Peyer's patch (tissue), 4 donors: ENCODE measurements around the gene PRAMEF8. TPM values are rescaled to one million over a fixed set of nuclear protein-coding genes. Genes with fewer than 3 reads are reported as not detected.
"Not testable (repeated sequence)": the region's sequence is repeated elsewhere in the genome, so short reads cannot be mapped to it uniquely, and the experiment has no call there.

Experiments used
- DNase-seq, 3 donors: peaks; one replicate each; pipeline ENCODE4 v3.0.0-alpha.2; 2017 to 2019
- H3K27ac ChIP-seq, 4 donors: fragments of 200-600 bp; sonication (generic); one replicate each; pipeline ENCODE4 v1.5.1; 2016 to 2019
- H3K27me3 ChIP-seq, 2 donors: fragments of 200-600 bp; sonication (generic); one replicate each; pipeline ENCODE4 v1.5.1; 2019
- H3K36me3 ChIP-seq, 3 donors: fragments of 200-600 bp; sonication (generic); one replicate each; pipeline ENCODE4 v1.5.1; 2016 to 2019
- H3K4me1 ChIP-seq, 4 donors: fragments of 200-600 bp; sonication (generic); one replicate each; pipeline ENCODE4 v1.5.1; 2016 to 2019
- H3K4me3 ChIP-seq, 4 donors: fragments of 200-600 bp; sonication (generic); 1 replicate in 3 of 4; 2 replicates in 1 of 4; pipeline ENCODE4 v1.5.1; 2016 to 2019; ENCODE audit warnings: mild to moderate bottlenecking in 1 of 4
- H3K9me3 ChIP-seq, 4 donors: fragments of 200-600 bp; sonication (generic); one replicate each; pipeline ENCODE4 v1.5.1; 2016 to 2019; ENCODE audit warnings: mild to moderate bottlenecking in 1 of 4
- total RNA-seq, 4 donors: library from RNA; depleted of rRNA; stranded (reverse); fragments of >200 nt; gene quantifications; one replicate each; pipeline ENCODE4 v1.1.0, GENCODE V29; 2016

Gene PRAMEF8
- not detected for total RNA-seq

DNA sequence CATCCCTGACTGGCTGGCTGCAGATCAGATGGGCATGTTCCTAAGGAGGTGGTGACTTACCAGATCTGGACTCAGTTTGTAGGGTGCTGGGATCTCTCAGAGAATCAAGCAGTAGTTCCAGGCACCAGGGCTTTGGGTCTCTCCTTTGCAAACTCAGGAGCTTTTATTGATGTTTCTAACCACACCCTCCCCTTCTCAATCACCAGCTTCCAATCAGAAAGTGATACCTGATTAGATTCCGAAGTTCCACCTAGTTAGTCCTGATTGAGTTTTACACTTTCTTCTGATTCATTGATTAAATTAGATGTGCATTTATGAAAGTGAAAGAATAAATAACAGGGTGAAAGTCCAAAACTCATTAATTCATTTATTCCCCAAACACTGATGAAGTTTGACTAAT is at the start of gene PRAMEF8:
PRAMEF8 (minus strand) TSS at position 101 of the 400 bp plus-strand sequence. CDS start 1,046 bp downstream, outside the sequence.
- H3K27me3 ChIP-seq, H3K4me3 ChIP-seq, H3K4me1 ChIP-seq, H3K27ac ChIP-seq, H3K36me3 ChIP-seq, H3K9me3 ChIP-seq, DNase-seq: not testable (repeated sequence)

DNA sequence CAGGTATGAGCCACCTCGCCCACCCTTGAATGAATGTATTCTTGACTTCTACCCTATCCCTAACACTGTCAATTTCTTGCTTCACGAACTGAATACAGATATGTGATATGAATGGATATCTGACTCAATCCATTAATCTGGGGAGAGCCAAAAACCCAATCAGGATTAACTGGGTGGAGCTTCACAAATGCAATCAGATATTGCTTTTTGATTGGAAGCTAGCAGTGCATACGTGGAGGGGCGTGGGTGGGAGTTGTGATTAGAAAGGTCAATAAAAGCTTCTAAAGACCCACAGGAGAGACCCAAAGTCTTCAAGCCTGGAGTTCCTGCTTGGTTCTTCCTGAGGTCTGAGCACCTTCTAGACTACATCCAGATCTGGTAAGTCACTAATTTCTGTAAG is 30.3 kb upstream of the PRAMEF8 start, which contains the start of gene PRAMEF15:
PRAMEF15 (plus strand) TSS at position 301 of the 400 bp plus-strand sequence. CDS start 2,827 bp downstream, outside the sequence.
- H3K36me3 ChIP-seq, H3K27me3 ChIP-seq: not testable (repeated sequence)

DNA sequence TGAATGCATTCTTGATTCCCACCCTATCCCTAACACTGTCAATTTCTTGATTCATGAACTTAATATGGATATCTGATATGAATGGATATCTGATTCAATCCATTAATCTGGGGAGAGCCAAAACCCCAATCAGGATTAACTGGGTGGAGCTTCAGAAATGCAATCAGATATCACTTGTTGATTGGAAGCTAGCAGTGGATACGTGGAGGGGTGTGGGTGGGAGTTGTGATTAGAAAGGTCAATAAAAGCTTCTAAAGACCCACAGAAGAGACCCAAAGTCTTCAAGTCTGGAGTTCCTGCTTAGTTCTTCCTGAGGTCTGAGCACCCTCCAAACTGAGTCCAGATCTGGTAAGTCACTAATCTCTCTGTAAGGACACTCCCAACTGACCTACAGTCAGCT is 18.3 kb upstream of the PRAMEF8 start, which contains the start of gene PRAMEF33:
PRAMEF33 (plus strand) TSS at position 301 of the 400 bp plus-strand sequence. CDS start 2,416 bp downstream, outside the sequence.
- not testable (repeated sequence) for H3K27ac ChIP-seq, H3K4me3 ChIP-seq, H3K9me3 ChIP-seq, DNase-seq, H3K4me1 ChIP-seq, H3K27me3 ChIP-seq, H3K36me3 ChIP-seq

More for the DNA sequence above, 30.3 kb upstream of the PRAMEF8 start, which contains the start of gene PRAMEF15:
- not testable (repeated sequence) for H3K4me3 ChIP-seq, H3K27ac ChIP-seq, H3K4me1 ChIP-seq, H3K9me3 ChIP-seq, DNase-seq

DNA sequence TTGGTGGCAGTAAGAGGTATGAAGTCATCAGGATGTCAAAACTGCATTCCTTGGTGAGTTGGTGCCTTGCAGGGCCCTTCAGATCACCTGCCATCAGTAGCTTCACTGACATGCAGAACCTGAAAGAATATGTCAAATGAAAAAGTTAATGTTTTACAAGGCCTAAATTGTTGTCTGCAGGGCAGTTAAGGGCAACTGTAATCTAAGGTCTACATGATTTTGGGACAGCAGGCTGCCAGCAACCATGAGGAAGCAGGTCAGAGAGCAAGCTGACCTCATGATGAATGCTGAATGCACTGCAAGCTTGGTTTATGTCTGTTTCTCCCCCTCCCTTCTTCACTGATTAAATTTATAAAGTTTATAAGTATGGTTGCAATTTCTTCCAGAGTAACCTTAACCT is 17.3 kb upstream of the PRAMEF8 start:
- H3K4me1 ChIP-seq, H3K36me3 ChIP-seq, H3K4me3 ChIP-seq, H3K27ac ChIP-seq, H3K9me3 ChIP-seq, H3K27me3 ChIP-seq, DNase-seq: not testable (repeated sequence)

DNA sequence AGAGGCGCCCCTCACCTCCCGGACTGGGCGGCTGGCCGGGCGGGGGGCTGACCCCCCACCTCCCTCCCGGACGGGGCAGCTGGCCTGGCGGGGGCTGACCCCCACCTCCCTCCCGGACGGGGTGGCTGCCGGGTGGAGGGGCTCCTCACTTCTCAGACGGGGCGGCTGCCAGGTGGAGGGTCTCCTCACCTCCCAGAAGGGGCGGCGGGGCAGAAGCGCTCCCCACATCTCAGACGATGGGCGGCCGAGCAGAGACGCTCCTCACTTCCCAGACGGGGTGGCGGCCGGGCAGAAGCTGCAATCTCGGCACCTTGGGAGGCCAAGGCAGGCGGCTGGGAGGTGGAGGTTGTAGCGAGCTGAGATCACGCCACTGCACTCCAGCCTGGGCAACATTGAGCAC is 13.8 kb upstream of the PRAMEF8 start:
- not testable (repeated sequence) for H3K27me3 ChIP-seq, H3K36me3 ChIP-seq, H3K9me3 ChIP-seq, H3K4me1 ChIP-seq, H3K4me3 ChIP-seq, H3K27ac ChIP-seq, DNase-seq

DNA sequence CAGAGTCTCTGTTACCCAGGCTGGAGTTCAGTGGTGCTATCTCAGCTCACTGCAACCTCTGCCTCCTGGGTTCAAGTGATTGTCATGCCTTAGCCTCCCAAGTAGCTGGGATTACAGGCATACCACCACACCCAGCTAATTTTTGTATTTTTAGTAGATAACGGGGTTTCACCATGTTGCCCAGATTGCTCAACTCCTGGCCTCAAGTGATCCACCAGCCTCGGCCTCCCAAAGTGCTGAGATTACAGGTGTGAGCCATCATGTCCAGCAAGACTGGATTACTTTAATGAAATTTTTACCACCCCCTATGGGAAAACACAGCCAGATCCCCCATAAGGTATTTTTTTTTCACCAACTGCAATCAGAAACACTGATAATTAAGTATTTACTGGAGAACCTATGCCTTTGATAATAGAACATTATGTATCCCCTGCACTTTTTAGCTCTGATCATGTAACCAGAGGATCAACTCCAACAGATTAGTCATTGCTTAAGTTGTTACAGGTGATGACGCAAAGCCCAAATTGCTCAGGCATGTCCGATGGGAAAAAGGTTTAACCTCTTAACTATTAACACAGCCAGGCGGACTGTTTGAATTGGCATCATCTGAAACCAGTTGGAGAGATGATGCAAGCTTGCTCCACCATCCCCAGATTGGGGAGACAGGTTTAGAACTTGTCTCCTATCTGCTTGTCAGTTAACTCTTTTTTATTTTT is 12.4 kb upstream of the PRAMEF8 start:
- H3K27me3 ChIP-seq, H3K36me3 ChIP-seq, H3K4me3 ChIP-seq, H3K9me3 ChIP-seq, H3K4me1 ChIP-seq, H3K27ac ChIP-seq, DNase-seq: not testable (repeated sequence)

DNA sequence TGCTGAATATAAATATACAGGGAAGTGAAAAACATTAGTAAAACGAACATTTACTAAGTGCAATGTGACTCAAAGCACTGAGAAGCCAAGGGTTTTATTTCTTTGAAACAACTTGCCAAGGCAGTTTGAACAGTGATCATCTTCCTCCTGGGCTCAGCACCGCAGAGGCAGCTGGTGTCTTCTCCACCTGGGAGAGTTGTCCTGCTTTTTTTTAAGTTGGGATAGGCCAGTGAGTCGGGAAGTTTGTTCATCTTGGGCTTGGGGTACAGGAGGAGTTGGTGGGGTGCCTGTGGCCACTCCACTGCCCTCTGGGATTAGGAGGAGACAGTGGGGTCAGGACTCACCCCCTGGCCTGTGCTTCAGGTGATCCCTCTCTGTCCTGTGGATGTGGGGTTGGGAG is 4.1 kb upstream of the PRAMEF8 start:
- not testable (repeated sequence) for H3K9me3 ChIP-seq, DNase-seq, H3K36me3 ChIP-seq, H3K4me3 ChIP-seq, H3K27ac ChIP-seq, H3K4me1 ChIP-seq, H3K27me3 ChIP-seq

DNA sequence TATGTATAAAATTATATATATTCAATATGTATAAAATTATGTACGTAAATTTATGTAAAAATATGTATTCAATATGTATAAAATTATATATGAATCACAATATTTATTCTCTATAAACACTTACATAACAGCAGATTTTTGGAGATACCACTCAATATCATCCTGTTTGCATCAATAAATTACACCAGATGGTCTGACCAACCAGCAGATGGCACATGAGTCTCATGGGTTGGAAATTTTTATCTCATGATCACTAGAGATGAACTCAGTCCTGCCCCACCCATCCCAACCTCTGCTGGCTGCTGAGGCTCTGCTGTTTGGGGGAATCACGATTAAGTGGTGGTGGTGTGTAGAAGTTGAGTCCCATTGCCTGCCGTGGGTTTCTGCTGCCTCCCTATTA is 5.3 kb downstream of the PRAMEF8 start:
- DNase-seq, result not testable (repeated sequence)

DNA sequence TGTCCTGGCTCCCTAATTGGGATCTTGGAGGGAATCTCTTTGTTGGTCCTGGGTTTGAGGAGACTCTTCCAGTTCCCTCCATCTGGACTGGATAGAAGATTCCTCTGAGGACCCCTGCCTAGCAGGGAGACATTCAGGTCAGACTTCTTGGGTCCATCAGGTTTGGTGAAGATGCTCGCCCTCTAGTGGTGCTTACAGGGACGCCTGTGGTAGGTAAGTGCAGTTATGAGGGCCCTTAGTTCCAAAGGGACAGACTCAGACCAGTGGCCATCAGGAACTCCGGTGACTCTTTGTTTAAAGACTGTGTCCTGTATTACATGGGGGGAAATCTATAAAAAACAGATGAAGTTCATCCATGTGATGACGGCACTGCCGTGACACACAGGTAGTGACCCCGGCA is 7.9 kb downstream of the PRAMEF8 start:
- not testable (repeated sequence) for H3K4me3 ChIP-seq, H3K4me1 ChIP-seq, H3K36me3 ChIP-seq, DNase-seq, H3K9me3 ChIP-seq, H3K27me3 ChIP-seq, H3K27ac ChIP-seq

More for the DNA sequence above, 5.3 kb downstream of the PRAMEF8 start:
- H3K27me3 ChIP-seq, H3K27ac ChIP-seq, H3K9me3 ChIP-seq, H3K36me3 ChIP-seq, H3K4me3 ChIP-seq, H3K4me1 ChIP-seq: not testable (repeated sequence)

DNA sequence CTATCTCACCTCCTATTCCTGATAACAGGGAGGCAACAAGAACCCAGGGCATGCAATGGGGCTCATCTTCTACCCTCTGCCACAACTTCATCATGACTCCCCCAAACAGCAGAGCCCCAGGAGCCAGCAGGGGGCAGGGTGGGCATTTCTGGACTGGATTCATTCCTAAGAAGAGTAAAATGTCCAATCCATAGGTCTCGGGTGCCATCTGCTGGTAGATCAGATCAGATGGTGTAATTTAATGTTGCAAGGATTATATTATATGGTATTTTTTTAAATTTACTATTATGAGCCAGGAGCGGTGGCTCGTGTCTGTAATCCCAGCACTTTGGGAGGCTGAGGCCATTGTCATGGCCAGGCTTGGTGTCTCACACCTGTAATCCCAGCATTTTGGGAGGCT is 19.8 kb downstream of the PRAMEF8 start:
- not testable (repeated sequence) for H3K27me3 ChIP-seq, H3K36me3 ChIP-seq, H3K9me3 ChIP-seq, H3K27ac ChIP-seq, H3K4me3 ChIP-seq, DNase-seq, H3K4me1 ChIP-seq

DNA sequence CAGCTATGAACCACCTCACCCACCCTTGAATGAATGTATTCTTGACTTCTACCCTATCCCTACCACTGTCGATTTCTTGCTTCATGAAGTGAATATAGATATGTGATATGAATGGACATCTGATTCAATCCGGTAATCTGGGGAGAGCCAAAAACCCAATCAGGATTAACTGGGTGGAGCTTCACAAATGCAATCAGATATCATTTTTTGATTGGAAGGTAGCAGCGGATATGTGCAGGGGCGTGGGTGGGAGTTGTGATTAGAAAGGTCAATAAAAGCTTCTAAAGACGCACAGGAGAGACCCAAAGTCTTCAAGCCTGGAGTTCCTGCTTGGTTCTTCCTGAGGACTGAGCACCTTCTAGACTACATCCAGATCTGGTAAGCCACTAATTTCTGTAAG is 31.0 kb downstream of the PRAMEF8 start, which contains the start of gene PRAMEF5:
PRAMEF5 (plus strand) TSS at position 301 of the 400 bp plus-strand sequence. CDS start 5,071 bp downstream, outside the sequence.
- H3K27ac ChIP-seq, DNase-seq, H3K9me3 ChIP-seq, H3K36me3 ChIP-seq, H3K27me3 ChIP-seq, H3K4me3 ChIP-seq, H3K4me1 ChIP-seq: not testable (repeated sequence)

DNA sequence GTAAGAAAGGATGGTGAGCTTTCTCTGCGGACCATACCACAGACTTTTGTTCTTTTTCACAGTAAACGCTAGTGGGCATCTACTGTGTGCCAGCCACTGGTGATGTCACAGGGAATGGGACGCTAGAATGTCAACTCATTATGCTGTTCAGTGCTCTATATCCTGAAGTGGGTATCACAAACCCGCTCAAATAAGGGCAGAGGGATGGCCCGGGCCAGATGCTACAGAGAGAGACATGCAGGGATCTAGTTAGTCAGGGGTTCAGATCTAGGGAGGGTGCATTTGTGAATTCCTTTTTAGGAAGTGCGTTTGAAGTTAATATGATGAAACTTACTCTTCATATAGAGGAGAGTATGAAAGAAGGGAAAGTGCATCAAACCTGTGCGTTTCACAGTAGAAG is 37.8 kb downstream of the PRAMEF8 start:
- not testable (repeated sequence) for H3K4me3 ChIP-seq, H3K4me1 ChIP-seq, DNase-seq, H3K27ac ChIP-seq, H3K36me3 ChIP-seq, H3K9me3 ChIP-seq, H3K27me3 ChIP-seq

DNA sequence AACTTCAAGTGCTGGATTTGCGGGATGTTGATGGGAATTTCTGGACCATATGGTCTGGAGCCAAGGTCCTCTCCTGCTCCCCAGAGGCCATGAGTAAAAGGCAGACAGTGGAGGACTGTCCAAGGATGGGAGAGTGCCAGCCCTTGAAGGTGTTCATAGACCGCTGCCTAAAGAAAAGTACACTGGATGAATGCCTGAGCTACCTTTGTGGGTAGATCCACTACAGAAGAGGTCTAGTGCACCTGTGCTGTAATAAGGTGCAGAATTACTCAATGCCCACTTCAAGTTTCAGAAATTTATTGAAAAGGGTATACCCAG is 38.4 kb downstream of the PRAMEF8 start:
- not testable (repeated sequence) for H3K27me3 ChIP-seq, H3K27ac ChIP-seq, H3K36me3 ChIP-seq, H3K9me3 ChIP-seq, H3K4me3 ChIP-seq, DNase-seq, H3K4me1 ChIP-seq

DNA sequence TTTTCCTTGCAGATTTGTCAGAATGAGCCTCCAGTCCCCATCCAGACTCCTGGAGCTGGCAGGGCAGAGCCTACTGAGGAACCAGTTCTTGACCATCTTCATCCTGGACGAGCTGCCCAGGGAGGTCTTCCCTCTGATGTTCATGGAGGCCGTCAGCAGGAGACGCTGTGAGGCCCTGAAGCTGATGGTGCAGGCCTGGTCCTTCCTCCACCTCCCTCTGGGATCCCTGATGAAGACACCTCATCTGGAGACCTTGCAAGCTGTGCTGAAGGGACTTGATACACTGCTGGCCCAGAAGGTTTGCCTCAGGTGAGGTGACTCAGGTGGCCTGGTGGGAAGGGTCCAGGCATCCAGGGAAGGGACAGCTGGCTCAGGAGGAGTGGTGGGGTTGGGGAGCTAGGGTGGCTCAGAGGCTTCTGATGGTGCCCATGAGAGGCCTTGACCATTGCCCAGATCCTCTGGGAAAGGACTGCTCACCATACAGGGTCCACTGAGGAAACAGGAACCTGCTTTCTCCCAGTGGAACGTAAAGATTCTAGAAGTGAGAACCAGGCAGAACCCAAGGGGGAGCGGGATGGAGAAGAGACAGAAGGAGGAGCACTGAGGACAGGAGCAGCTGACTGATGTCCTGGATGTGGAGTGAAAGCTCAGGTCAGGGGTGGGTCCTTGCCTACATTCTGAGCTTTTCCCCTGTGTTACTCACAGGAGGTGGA is 38.9 kb downstream of the PRAMEF8 start:
- H3K27me3 ChIP-seq, H3K4me1 ChIP-seq, H3K4me3 ChIP-seq, H3K9me3 ChIP-seq, H3K27ac ChIP-seq, DNase-seq, H3K36me3 ChIP-seq: not testable (repeated sequence)

DNA sequence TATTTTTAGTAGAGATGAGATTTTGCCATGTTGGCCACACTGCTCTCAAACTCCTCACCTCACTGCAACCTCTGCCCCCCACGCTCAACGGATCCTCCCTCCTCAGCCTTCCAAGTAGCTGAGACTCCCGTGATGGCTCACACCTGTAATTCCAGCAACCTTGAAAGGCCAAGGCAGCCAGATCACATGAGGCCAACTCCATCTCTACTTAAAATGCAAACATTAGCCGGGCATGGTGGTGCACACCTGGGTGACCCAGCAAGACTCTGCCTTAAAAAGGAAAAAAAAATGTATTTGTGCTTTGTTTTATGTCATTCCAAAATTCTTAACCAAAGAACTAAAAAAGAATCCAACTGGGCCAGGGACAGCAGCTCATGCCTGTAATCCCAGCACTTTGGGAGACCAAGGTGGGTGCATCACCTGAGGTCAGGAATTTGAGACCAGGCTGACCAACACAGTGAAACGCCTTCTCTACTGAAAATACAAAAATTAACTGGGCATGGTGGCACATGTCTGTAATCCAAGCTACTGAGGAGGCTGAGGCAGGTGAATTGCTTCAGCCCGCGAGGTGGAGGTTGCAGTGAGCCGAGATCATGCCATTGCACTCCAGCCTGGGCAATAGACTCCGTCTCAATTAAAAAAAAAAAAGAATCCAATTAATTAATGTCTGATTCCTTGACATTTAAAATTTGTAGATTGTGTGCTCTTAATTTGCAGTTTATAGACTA is 41.2 kb downstream of the PRAMEF8 start:
- H3K36me3 ChIP-seq, DNase-seq, H3K27me3 ChIP-seq, H3K4me1 ChIP-seq, H3K4me3 ChIP-seq, H3K27ac ChIP-seq, H3K9me3 ChIP-seq: not testable (repeated sequence)
